OCI-LY1 (cell line): ENCODE measurements around the gene ACAP2.

Experiments
- EZH2 ChIP-seq: fragments of 200-600 bp; sonication (generic), shearing (Covaris generic); IDR thresholded peaks from 2 replicates; pipeline ENCODE4 v1.8.0; 2017; ENCODE audit warnings: borderline replicate concordance, mixed run types, mild to moderate bottlenecking, antibody characterized with exemption, low read length, moderate library complexity, mixed read lengths
- TF ChIP-seq, protein P1 (sequence below): fragments of 200-600 bp; sonication (generic), shearing (Covaris generic); IDR thresholded peaks from 2 replicates; pipeline ENCODE4 v1.5.1; 2017; ENCODE audit warnings: mild to moderate bottlenecking, antibody characterized with exemption, low read length, moderate library complexity, mixed read lengths

- TF ChIP-seq, protein P1, sequence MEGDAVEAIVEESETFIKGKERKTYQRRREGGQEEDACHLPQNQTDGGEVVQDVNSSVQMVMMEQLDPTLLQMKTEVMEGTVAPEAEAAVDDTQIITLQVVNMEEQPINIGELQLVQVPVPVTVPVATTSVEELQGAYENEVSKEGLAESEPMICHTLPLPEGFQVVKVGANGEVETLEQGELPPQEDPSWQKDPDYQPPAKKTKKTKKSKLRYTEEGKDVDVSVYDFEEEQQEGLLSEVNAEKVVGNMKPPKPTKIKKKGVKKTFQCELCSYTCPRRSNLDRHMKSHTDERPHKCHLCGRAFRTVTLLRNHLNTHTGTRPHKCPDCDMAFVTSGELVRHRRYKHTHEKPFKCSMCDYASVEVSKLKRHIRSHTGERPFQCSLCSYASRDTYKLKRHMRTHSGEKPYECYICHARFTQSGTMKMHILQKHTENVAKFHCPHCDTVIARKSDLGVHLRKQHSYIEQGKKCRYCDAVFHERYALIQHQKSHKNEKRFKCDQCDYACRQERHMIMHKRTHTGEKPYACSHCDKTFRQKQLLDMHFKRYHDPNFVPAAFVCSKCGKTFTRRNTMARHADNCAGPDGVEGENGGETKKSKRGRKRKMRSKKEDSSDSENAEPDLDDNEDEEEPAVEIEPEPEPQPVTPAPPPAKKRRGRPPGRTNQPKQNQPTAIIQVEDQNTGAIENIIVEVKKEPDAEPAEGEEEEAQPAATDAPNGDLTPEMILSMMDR: no peak; the same call in 1 of the 2 replicates
- TF ChIP-seq EZH2: no peak
Observed at GRCh38 chr3:195265363-195265976, 177.3 kb downstream of the ACAP2 start.
